Mucosa of descending colon (tissue), 3 donors: ENCODE measurements around the gene IQGAP1. TPM values are rescaled to one million over a fixed set of nuclear protein-coding genes. Genes with fewer than 3 reads are reported as not detected.
A peak's percentile ranks its signal among the peaks of the same experiment; 100 is the strongest.

Source experiments
- ATAC-seq: fragments of 200-7000 bp; cut with Tn5 transposase; one replicate; pipeline ENCODE4 v1.9.1; 2020; ENCODE audit warnings: mild to moderate bottlenecking, moderate library complexity
- DNase-seq, 3 donors: peaks; one replicate each; pipeline ENCODE4 v3.0.0-alpha.2; 2020
- H3K36me3 ChIP-seq: fragments of 200-600 bp; one replicate; pipeline ENCODE4 v1.8.0; 2021; ENCODE audit warnings: low read depth, mild to moderate bottlenecking
- H3K4me1 ChIP-seq: fragments of 200-600 bp; one replicate; pipeline ENCODE4 v1.8.0; 2021; ENCODE audit warnings: low read depth, mild to moderate bottlenecking
- H3K4me3 ChIP-seq: fragments of 200-600 bp; one replicate; pipeline ENCODE4 v1.8.0; 2021; ENCODE audit warnings: mild to moderate bottlenecking
- H3K9me3 ChIP-seq: fragments of 200-600 bp; one replicate; pipeline ENCODE4 v1.8.0; 2021; ENCODE audit warnings: mild to moderate bottlenecking
- intact Hi-C, 2 donors: fragments of 100-400 bp; cut with DNase I in 1 of 2; cut with micrococcal nuclease in 1 of 2; formaldehyde crosslinking; loops; one replicate each; pipeline versions ENCODE4 v1.11.0 to v1.11.1; 2022; cut with DNase I, micrococcal nuclease
- total RNA-seq, 3 donors: library from RNA; stranded (reverse); fragmentation: NEBNext Ultra II Directional in 2 of 3; extraction: Animal tissue kit (Norgen Biotek cat#: 25700) in 2 of 3; gene quantifications; one replicate each; pipeline versions ENCODE4 v1.2.1 to v1.2.4, GENCODE V29; 2021 to 2023
- TF ChIP-seq, protein P1 (sequence below): fragments of 200-600 bp; IDR thresholded peaks from one replicate; pipeline ENCODE4 v1.8.0; 2022; ENCODE audit warnings: antibody characterized with exemption, mild to moderate bottlenecking
- donor health status: DM: no; HTN: no; CAD: no; lungs with moderate emphysema.
- donor health status: DM: no; HTN: no; CAD: no.
- donor health status: DM: no; HTN: yes; CAD: no.

The IQGAP1 gene
- total RNA-seq, 3 donors from 2014 or later = 186 to 242 (median 206) TPM

DNA sequence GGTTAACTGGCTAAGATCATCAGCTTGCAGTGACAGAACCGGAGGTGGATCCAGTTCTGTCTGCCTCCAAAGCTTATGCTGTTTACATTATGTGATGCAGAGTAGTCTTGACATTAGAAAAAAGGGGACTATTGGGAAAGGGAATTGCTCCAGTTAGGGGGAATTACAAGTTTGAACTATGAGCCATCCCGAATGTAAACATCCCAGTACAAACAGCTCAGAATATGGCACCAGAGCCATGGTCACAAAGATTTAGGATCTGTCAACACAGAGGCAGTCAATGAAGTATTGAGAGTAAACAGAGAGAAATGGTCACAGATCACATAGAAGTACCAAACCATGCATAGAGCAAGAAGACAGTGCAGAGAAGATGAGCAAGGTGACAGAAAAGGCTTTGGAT lies 101.9 kb downstream of the IQGAP1 start:
- intact Hi-C loops = no loop called here
- TF ChIP-seq, protein P1, sequence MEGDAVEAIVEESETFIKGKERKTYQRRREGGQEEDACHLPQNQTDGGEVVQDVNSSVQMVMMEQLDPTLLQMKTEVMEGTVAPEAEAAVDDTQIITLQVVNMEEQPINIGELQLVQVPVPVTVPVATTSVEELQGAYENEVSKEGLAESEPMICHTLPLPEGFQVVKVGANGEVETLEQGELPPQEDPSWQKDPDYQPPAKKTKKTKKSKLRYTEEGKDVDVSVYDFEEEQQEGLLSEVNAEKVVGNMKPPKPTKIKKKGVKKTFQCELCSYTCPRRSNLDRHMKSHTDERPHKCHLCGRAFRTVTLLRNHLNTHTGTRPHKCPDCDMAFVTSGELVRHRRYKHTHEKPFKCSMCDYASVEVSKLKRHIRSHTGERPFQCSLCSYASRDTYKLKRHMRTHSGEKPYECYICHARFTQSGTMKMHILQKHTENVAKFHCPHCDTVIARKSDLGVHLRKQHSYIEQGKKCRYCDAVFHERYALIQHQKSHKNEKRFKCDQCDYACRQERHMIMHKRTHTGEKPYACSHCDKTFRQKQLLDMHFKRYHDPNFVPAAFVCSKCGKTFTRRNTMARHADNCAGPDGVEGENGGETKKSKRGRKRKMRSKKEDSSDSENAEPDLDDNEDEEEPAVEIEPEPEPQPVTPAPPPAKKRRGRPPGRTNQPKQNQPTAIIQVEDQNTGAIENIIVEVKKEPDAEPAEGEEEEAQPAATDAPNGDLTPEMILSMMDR = no peak
- no peak for ATAC-seq

DNA sequence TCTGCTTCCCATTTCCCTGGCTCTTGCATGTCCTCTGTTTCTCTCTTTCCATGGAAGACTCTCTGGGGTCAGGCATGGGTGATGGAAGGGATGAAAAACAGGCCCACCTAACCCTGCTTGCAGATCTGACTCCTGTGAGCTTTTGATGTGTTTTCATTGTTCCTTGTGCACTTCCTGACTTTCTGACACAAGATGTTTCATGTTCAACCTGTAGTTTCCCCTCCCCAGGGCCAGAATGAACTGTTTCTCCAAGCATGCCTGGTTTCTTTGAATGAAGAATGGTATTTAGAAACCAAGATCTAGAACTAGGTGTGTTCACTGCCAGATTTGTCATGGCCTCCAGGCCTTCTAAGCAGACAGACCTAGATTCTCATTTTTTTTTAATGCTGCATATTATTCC lies 105.6 kb downstream of the IQGAP1 start:
- ATAC-seq (no peak), DNase-seq (no peak)
- TF ChIP-seq, protein P1 = no peak
- Histone ChIP-seq H3K4me1 (no peaks in the 10 kb centered on the region), H3K4me3 (no peak overlapping the region), H3K36me3 (peaks cover 3% of the 10 kb centered on the region), H3K9me3 (no peaks in the 10 kb centered on the region)
- intact Hi-C loops = no loop called here

More for the DNA sequence above, 101.9 kb downstream of the IQGAP1 start:
- Histone ChIP-seq H3K9me3 (no peaks in the 10 kb centered on the region), H3K36me3 (peaks cover 7% of the 10 kb centered on the region), H3K4me1 (no peaks in the 10 kb centered on the region), H3K4me3 (no peak overlapping the region)
- DNase-seq = no peak

DNA sequence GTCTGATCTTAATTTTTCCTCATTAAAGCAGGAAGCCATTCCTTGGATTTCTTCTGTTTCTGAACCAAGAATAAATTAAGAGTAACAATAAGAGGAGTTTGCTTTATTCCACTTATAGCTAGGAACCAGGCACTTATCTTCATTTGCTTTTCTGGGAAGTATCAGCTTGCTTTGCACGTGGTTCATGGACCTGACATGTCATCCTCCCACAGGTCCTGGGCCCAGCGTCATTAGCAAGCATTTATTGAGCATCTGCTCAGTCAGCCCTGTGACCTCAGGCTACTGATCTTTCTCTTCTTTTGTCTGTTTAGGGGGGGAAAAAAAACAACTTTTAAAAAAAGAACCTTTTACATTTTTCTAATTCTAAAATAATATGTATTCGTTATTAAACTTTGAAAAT lies 107.0 kb downstream of the IQGAP1 start:
- Histone ChIP-seq H3K9me3 (no peaks in the 10 kb centered on the region), H3K4me3 (no peak overlapping the region), H3K36me3 (peaks cover 3% of the 10 kb centered on the region), H3K4me1 (no peaks in the 10 kb centered on the region)
- intact Hi-C loops = no loop called here
- TF ChIP-seq, protein P1 = no peak
- DNase-seq = no peak
- ATAC-seq = no peak

DNA sequence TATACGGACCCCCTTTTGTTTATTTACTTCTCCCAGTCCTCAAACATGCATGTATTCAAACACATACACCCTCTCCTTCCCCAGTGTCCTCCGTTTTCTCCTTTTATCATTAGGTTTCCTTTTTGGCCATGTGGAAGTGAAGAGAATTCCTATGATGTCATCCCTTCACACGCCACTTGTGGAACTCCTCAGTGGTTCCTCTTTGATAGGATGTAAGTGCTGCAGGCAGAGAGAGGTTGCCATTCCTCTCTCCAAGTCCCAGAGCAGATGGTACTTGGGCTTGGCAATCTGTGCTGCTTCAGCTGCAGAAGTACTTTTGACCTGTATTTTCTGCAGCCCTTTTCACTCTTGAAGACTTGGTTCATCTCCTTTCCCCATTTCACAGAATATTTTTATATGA lies 108.7 kb downstream of the IQGAP1 start:
- ATAC-seq = no peak

DNA sequence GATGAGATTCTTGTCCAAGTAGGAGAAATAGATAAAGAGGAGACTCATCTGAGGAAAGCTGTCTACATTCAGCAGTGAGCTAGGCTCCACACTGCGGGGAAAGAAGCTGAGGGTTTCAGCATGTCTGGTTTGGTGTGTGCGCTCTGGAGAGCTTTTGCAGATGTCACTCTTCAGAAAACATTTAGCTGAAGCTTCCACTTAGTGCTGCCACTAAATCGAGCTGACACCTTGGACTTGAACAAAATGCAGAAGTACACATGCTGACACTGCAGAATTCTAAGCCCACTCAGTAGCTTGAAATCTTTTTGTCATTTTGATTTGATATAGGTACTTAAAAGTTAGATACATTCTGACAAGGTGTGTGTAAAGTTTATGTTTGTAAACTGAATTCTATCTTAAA lies 109.3 kb downstream of the IQGAP1 start:
- H3K9me3 ChIP-seq = no peaks in the 10 kb centered on the region
- no peak for ATAC-seq
- intact Hi-C loops = no loop called here
- H3K4me3 ChIP-seq = no peak overlapping the region
- TF ChIP-seq, protein P1 = no peak
- DNase-seq = no peak
- H3K36me3 ChIP-seq = no peaks in the 10 kb centered on the region
- H3K4me1 ChIP-seq = no peaks in the 10 kb centered on the region

More for the DNA sequence above, 108.7 kb downstream of the IQGAP1 start:
- H3K4me3 ChIP-seq = no peak overlapping the region
- no peak for DNase-seq
- H3K9me3 ChIP-seq = no peaks in the 10 kb centered on the region
- H3K4me1 ChIP-seq = no peaks in the 10 kb centered on the region
- peaks cover 2% of the 10 kb centered on the region for H3K36me3 ChIP-seq
- TF ChIP-seq, protein P1 = no peak
- intact Hi-C loops = no loop called here

DNA sequence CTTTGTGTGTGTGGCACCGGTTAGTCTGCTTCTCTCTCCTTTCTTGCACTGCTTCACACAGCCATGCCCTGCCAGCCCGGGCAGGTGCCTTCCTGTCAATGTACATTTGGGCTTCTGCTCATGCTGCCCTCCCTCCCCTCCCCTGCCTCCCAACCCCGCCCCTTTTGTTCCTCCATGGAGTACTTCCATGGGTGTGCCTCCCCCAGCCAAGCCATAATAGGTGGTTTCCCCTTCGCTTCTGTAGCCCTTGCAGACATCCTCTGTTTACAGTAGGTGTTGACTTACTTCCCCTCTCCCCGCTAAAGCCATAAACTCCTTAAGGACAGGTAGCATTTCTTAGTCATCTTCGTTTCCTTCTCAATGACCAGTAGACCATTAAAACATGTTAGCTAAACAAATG lies 109.9 kb downstream of the IQGAP1 start:
- Histone ChIP-seq H3K36me3 (no peaks in the 10 kb centered on the region), H3K4me1 (no peaks in the 10 kb centered on the region), H3K4me3 (no peak overlapping the region), H3K9me3 (no peaks in the 10 kb centered on the region)
- ATAC-seq (peak; percentile 99), DNase-seq (peak; percentile 59 to 74 (median 62))
- intact Hi-C loops = no loop called here
- TF ChIP-seq, protein P1 = no peak
